Hepatocyte (in vitro differentiated cells): ENCODE measurements around the gene F2RL3. TPM values are rescaled to one million over a fixed set of nuclear protein-coding genes. Genes with fewer than 3 reads are reported as not detected.

Source experiments
- DNase-seq: peaks from one replicate; pipeline ENCODE4 v3.0.0-alpha.2; 2016; ENCODE audit warnings: low spot score
- H2AFZ ChIP-seq: fragments of 200-600 bp; sonication (generic); 2 replicates; pipeline ENCODE4 v1.6.0; 2016; ENCODE audit warnings: antibody characterized with exemption, mild to moderate bottlenecking
- H3K27ac ChIP-seq: fragments of 200-600 bp; sonication (generic); 2 replicates; pipeline ENCODE4 v1.5.1; 2016; ENCODE audit warnings: mild to moderate bottlenecking
- H3K27me3 ChIP-seq: fragments of 200-600 bp; sonication (generic); 2 replicates; pipeline ENCODE4 v1.6.1; 2016
- H3K36me3 ChIP-seq: fragments of 200-600 bp; sonication (generic); replicated peaks from 2 replicates; pipeline ENCODE4 v1.5.1; 2016; ENCODE audit warnings: low read depth; ENCODE audit not compliant: insufficient read depth
- H3K4me1 ChIP-seq: fragments of 200-600 bp; sonication (generic); 2 replicates; pipeline ENCODE4 v1.5.1; 2016; ENCODE audit warnings: mild to moderate bottlenecking, moderate library complexity; ENCODE audit not compliant: insufficient read depth
- H3K4me2 ChIP-seq: fragments of 200-600 bp; sonication (generic); 2 replicates; pipeline ENCODE4 v1.6.0; 2016
- H3K4me3 ChIP-seq: fragments of 200-600 bp; sonication (generic); 2 replicates; pipeline ENCODE4 v1.5.1; 2016; ENCODE audit warnings: mild to moderate bottlenecking
- H3K79me2 ChIP-seq: fragments of 200-600 bp; sonication (generic); 2 replicates; pipeline ENCODE4 v1.6.0; 2017; ENCODE audit warnings: mild to moderate bottlenecking
- H3K9me2 ChIP-seq: fragments of 200-600 bp; sonication (generic); replicated peaks from 2 replicates; pipeline ENCODE4 v1.6.0; 2017; ENCODE audit warnings: mild to moderate bottlenecking; ENCODE audit not compliant: insufficient read depth
- H3K9me3 ChIP-seq: fragments of 200-600 bp; sonication (generic); 2 replicates; pipeline ENCODE4 v1.5.1; 2016; ENCODE audit warnings: low read depth, mild to moderate bottlenecking
- H4K20me1 ChIP-seq: fragments of 200-600 bp; sonication (generic); 2 replicates; pipeline ENCODE4 v1.6.0; 2016; ENCODE audit warnings: mild to moderate bottlenecking; ENCODE audit not compliant: insufficient read depth, poor library complexity, severe bottlenecking
- CTCF ChIP-seq: fragments of 200-600 bp; sonication (generic); IDR thresholded peaks from 2 replicates; pipeline ENCODE4 v1.5.1; 2016; ENCODE audit warnings: antibody characterized with exemption, mild to moderate bottlenecking; ENCODE audit not compliant: poor library complexity
- EZH2 ChIP-seq: fragments of 200-600 bp; sonication (generic); IDR thresholded peaks from 2 replicates; pipeline ENCODE4 v1.6.1; 2016; ENCODE audit warnings: antibody characterized with exemption, mild to moderate bottlenecking, borderline replicate concordance
- EZH2phosphoT487 ChIP-seq: fragments of 200-600 bp; sonication (generic); IDR thresholded peaks from one replicate; pipeline ENCODE4 v1.6.1; 2018; ENCODE audit warnings: antibody characterized with exemption, mild to moderate bottlenecking, low read depth, moderate library complexity; ENCODE audit not compliant: unreplicated experiment, severe bottlenecking
- whole genome bisulfite sequencing: methylation state at CpG from one replicate; pipeline ENCODE4 v1.1.6; 2016; ENCODE audit warnings: low lambda C conversion rate; ENCODE audit errors: missing lambda C conversion rate; 5-methylcytosine and 5-hydroxymethylcytosine counted together
- polyA plus RNA-seq: library from polyadenylated mRNA; unstranded; fragments of >200 nt; fragmentation: Nextera tagmentation; extraction: Ambion mirVana; gene quantifications from 2 replicates; pipeline ENCODE4 v1.2.1, GENCODE V29; 2016
- total RNA-seq: library from RNA; depleted of rRNA; stranded (reverse); fragments of >200 nt; gene quantifications from 2 replicates; pipeline ENCODE4 v1.2.3, GENCODE V29; 2014

F2RL3 gene
- total and polyA plus RNA-seq, 2 experiments from 2014 or later, result 0.08 to 0.13 TPM

- Histone ChIP-seq H3K27ac (no peak overlapping the region), H4K20me1 (no peaks in the 10 kb centered on the region), H3K4me2 (no peak overlapping the region), H3K9me2 (no peaks in the 10 kb centered on the region), H3K4me1 (no peaks in the 10 kb centered on the region), H3K79me2 (peaks cover 15% of the 10 kb centered on the region), H3K27me3 (no peaks in the 10 kb centered on the region), H3K4me3 (no peak overlapping the region), H3K36me3 (no peaks in the 10 kb centered on the region), H2AFZ (no peak overlapping the region), H3K9me3 (no peaks in the 10 kb centered on the region)
- WGBS, result 97% methylated on average over 39 of the region's 39 CpGs
- TF ChIP-seq EZH2phosphoT487, result no peak
- no peak for TF ChIP-seq CTCF
- TF ChIP-seq EZH2, result no peak
- no peak for DNase-seq
These were observed 12.9 kb upstream of the F2RL3 start for GRCh38 chr19:16875584-16876555.

GRCh38 chr19:16876904-16877361, 11.9 kb upstream of the F2RL3 start:
- Histone ChIP-seq H3K9me2 (no peaks in the 10 kb centered on the region), H2AFZ (no peak overlapping the region), H3K27me3 (no peaks in the 10 kb centered on the region), H4K20me1 (no peaks in the 10 kb centered on the region), H3K36me3 (no peaks in the 10 kb centered on the region), H3K4me2 (no peak overlapping the region), H3K4me3 (no peak overlapping the region), H3K9me3 (no peaks in the 10 kb centered on the region), H3K27ac (no peak overlapping the region), H3K79me2 (peaks cover 15% of the 10 kb centered on the region), H3K4me1 (no peaks in the 10 kb centered on the region)
- TF ChIP-seq CTCF (no peak), EZH2phosphoT487 (no peak), EZH2 (no peak)
- WGBS, result 97% methylated on average over 12 of the region's 12 CpGs
- no peak for DNase-seq

- no peaks in the 10 kb centered on the region for H4K20me1 ChIP-seq
- 98% methylated on average over 11 of the region's 11 CpGs for WGBS
These were observed 11.2 kb upstream of the F2RL3 start for GRCh38 chr19:16877581-16877980.

More at GRCh38 chr19:16877581-16877980, 11.2 kb upstream of the F2RL3 start:
- H3K9me3 ChIP-seq, result no peaks in the 10 kb centered on the region
- no peak for TF ChIP-seq EZH2
- no peak for TF ChIP-seq EZH2phosphoT487
- TF ChIP-seq CTCF, result no peak
- peaks cover 15% of the 10 kb centered on the region for H3K79me2 ChIP-seq
- H3K4me2 ChIP-seq, result no peak overlapping the region
- no peaks in the 10 kb centered on the region for H3K9me2 ChIP-seq
- no peak overlapping the region for H3K4me3 ChIP-seq
- H2AFZ ChIP-seq, result no peak overlapping the region
- no peak for DNase-seq
- H3K36me3 ChIP-seq, result no peaks in the 10 kb centered on the region
- no peaks in the 10 kb centered on the region for H3K27me3 ChIP-seq
- no peak overlapping the region for H3K27ac ChIP-seq
- H3K4me1 ChIP-seq, result no peaks in the 10 kb centered on the region
